Hematopoietic multipotent progenitor cell (in vitro differentiated cells): ENCODE measurements around the gene LAMB3. TPM values are rescaled to one million over a fixed set of nuclear protein-coding genes. Genes with fewer than 3 reads are reported as not detected.
A peak's percentile ranks its signal among the peaks of the same experiment; 100 is the strongest.

Experiments used
- DNase-seq, 3 donors: peaks; one replicate each; pipeline ENCODE4 v3.0.0-alpha.2; 2011 to 2015; ENCODE audit warnings: low read depth in 2 of 3, low spot score in 2 of 3
- total RNA-seq: library from RNA; depleted of rRNA; stranded (reverse); fragments of >200 nt; gene quantifications from one replicate; pipeline ENCODE4 v1.2.3, GENCODE V29; 2012

Gene LAMB3
- total RNA-seq, 1 donor = 0.54 TPM

DNA sequence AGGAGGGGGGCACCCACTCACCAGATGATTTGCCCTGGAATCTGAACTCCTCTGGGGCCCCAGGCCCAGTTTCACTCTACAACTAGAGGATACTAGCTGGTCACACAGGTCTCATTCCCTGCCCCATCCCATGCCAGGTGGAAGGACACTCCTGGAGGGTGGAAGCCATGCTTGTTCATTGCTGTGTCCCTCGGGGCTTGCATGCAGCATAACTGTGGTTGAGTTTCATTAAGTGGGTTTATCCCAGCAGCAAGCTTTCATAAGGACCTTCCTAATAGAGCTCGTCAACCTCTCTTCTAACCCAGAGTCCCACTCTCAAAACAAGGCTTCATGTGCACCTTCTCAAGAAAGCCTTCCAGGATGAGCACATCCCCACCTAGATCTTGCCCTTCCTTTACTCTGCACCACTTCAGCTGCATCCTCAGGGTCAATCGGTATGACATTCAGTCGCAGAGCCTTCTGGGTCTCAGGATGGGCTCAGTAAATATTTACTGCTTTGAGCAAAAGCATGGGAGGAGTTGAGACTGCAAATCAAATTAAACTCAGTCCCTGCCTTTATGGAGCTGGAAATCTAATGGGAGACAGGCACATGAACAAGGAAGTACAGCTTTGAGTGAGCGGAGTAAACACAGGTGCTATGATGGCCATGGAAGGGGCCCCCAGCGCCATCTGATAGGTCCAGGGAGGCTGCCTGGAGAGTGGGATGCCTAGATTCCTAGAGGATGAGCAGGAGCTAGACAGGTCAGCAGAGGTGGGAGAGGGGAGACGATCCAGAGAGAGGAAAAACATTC lies 32.3 kb downstream of the LAMB3 start:
- DNase-seq = no peak

DNA sequence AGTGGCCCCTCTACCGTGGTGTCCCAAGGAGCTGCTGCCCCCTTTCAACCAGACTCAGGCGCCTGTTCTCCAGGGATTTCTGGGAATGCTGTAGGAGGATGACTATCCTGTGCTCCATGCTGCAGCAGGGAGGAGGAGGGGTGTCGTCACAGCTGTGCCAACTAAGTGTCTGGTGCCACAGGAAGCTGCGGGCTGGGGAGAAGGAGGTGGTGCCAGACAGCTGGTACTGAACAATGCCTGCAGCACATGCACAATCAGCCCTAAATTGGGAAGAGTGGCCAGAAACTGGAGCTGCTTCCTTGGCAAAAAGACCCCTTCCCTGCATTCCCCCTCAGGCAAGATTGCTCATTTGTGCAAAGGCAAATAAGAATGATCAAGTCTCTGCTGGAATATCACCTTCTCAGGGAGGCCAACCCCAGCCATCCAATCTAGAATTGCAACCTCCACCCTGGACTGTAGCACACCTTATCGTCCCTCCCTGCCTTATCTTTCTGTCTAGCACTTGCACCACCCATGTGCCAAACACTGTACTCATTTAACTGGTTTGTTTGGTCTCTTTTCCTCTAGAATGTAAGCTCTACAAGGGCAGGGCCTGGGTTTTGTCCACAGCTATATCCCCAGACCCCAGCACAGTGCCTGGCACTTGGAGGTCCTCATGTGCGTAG lies 33.3 kb downstream of the LAMB3 start:
- peak in 1 of 3 donors; percentile 11 for DNase-seq

DNA sequence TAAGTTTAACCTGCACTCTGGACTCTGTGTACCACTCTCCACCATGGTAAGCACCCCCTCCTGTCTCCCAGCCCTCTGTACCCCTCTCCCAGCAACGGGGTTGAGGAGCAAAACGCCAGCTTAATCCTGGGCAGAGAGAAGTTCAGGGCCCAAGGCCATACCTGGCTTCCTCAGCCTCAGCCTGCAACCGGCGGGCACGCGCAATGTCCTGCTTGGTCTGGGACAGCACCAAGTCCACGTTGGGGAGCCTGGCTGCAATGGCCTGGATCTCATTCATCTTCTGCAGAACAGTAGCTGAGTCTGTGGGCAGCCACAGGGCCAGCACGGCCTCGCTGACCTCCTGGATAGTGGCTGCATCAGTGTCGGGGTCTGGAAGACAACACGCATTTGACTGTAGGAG lies 33.9 kb downstream of the LAMB3 start:
- no peak for DNase-seq

- DNase-seq = no peak
Observed at GRCh38 chr1:209617755-209618154, 34.5 kb downstream of the LAMB3 start.

- no peak for DNase-seq
Observed at GRCh38 chr1:209617047-209617673, 35.1 kb downstream of the LAMB3 start.

GRCh38 chr1:209616366-209617046 lies 35.7 kb downstream of the LAMB3 start:
- no peak for DNase-seq

DNA sequence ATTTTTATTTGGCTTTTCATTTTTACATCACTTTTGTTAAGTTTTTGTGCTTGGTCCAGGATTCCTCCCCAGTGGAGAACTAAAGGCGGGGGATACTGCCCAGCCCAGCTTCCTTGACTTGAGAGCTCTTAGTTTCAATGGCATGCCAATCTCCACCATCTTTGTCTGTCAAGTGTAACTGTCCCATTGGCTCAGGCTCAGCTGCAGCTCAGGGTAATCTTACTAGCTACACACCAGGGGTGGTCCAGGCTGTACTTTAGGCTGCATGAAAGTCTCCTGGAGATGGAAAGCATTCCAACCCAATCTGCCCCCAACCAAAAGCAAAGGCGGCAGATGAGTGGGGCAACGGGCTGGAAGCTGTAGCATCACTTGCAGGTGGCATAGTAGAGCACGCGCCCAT lies 37.3 kb downstream of the LAMB3 start:
- no peak for DNase-seq

GRCh38 chr1:209614151-209614420 lies 38.1 kb downstream of the LAMB3 start:
- DNase-seq = no peak

DNA sequence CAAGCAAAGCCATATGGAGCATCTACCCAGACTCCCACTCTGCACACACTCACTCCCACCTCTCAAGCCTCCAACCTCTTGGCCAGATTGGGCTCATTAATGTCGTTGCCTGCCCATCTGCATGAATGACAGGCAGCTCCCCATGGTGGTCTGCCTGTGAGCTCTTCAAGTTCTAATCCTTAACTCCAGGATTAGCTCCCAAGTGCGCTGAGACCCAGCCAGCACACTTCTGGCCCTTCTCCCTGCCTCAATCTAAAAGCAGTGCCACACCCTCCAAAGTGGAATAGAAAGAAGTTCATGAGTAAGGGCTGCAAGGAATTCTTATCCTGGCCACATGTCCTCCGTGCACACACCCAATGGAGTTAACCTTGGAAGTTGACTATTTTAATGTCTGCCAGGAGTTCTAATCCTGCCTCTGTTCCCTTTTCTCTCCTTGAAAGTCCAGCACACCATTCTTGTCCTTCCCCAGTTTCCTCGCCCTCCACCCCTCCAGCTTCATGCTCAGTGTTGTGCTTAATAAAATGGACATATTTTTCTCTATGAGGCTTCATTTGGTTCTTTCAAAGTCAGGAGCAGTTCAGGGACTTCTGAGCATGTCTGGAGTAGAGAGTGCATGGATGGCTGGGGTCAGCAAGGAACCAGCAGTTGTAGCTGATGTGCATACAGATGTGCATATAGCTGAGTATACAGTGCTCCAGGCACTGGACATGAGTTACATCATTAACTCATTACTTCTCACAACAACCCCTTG lies 38.6 kb downstream of the LAMB3 start:
- no peak for DNase-seq

- DNase-seq = no peak
Observed at GRCh38 chr1:209612646-209613399, 39.4 kb downstream of the LAMB3 start.

GRCh38 chr1:209611771-209612570 lies 40.3 kb downstream of the LAMB3 start:
- DNase-seq = no peak

GRCh38 chr1:209610631-209610905 lies 41.7 kb downstream of the LAMB3 start:
- DNase-seq = no peak

DNA sequence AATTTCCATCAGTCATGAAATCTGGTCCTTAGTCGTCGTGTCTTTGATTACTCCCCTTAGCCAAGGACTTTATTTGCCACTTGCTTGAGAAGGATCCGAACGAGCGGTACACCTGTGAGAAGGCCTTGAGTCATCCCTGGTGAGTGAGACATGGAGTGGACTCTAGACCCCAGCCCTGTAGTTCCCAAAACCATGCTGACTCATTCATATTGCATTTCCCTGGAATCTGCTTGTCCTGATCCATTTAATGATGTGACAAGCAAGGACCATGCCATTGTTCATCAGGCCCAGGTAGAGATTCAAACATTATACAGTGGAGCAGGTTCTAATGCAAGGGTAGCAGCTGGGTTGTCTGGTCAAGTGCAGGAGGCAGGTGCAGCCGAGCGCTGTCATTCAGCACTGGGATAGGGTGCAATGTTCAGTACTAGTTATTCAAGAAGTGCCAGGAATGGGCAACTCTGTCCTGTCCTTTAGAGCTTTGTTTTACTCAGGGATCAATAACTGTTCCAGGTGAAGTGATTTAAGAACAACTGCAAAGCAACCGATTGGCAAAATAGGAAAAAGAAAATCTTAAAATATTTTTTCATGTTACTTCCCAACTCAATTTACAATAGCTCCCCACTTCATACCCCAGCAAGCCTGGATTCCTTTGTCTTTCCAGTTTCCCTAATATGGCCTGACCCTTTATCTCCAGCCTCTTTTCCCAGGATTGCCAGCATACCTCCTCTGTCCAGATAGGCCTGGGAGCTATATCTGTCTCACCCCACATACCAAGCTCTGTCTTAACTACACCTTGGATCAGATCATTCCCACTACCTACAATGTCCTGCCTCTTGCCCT lies 42.2 kb downstream of the LAMB3 start:
- no peak for DNase-seq

DNA sequence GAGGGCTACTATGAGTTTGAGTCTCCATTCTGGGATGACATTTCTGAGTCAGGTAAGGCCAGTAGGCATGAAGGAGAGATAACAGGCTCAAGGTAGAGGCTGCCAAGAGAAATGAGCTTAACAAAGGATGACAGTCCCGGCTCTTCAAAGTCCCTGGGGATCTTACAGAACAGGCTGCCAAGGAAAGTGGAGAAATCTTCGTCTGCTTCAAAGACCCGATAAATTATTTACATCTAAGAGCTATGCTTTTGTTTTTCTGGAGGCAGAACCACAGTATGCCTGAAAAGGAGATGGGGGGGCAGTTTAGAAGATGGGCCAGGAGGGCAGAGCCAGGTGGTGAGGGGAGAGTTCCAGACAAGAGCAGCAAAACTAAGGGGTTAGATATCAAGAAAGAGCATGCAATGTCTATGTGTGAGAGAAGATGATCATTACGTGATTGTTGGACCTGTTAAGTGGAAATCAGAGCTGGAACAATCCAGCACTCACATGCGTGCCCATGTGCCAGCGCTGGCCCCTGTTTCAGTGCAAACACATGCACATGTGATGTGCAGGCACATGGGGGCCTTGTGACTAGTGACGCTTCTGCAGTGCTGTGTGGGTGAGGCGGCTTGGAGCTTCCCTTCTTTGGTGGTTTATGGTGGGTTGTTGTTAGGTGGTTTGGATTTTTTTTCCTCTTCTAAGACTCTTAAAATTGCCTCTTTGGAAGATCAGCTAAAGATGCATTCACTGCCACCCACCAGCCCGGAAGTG lies 43.0 kb downstream of the LAMB3 start:
- DNase-seq = no peak

- DNase-seq = no peak
Observed at GRCh38 chr1:209607795-209608178, 44.4 kb downstream of the LAMB3 start.

DNA sequence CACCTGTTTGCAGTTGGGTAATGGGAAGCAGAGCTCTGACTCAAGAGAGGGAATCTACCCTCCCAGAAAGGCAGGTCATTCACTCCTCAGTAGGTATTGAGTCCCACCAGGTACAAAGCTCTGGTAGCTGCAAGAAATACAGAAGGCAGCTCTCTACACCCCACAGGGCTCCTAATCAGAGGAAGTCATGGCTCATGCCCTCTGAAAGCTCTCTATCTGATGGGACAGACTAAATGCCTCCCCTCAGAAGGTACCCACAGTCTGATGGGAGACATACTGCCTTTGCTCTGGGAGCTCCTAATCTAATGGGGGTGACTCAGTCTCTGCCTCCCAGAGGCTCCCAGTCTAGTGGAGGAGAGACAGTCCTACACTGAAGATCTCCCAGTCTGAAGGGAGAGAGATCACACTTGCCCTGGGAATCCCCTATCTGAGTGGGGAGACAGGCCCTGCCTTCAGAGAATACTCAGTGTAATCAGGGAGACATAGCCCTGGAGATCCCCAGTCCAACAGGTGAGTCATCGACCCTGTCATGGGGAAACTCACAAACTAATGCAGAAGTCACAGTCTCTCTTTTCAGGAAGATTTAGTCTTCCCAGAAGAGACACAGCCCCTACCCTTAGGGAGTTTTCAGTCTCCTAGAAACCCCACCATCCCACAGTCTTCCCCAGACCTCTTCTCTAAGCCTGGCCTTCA lies 45.0 kb downstream of the LAMB3 start:
- no peak for DNase-seq

- no peak for DNase-seq
Observed at GRCh38 chr1:209603877-209604276, 48.3 kb downstream of the LAMB3 start.
